Adrenal gland (tissue), 5 donors: Measurements from ENCODE around the gene GFOD2.

Source experiments
- POLR2A ChIP-seq, 2 donors: fragments of 450-650 bp; IDR thresholded peaks; one replicate each; pipeline ENCODE4 v1.6.1; 2017; ENCODE audit warnings: antibody characterized with exemption in 2 of 2, mild to moderate bottlenecking in 2 of 2, moderate library complexity in 1 of 2
- TF ChIP-seq, protein P1 (sequence below), 6 experiments: fragments of 450-650 bp in 4 of 6; fragments of 200-600 bp in 2 of 6; sonication (generic) in 1 of 6; IDR thresholded peaks; 1 replicate in 5 of 6; 2 replicates in 1 of 6; pipeline versions ENCODE4 v1.5.1 to v1.8.0; 2016 to 2021; ENCODE audit warnings: antibody characterized with exemption in 6 of 6, mild to moderate bottlenecking in 2 of 6, moderate library complexity in 1 of 6
- donor health status: DM: no; HTN: no; CAD: no.

DNA sequence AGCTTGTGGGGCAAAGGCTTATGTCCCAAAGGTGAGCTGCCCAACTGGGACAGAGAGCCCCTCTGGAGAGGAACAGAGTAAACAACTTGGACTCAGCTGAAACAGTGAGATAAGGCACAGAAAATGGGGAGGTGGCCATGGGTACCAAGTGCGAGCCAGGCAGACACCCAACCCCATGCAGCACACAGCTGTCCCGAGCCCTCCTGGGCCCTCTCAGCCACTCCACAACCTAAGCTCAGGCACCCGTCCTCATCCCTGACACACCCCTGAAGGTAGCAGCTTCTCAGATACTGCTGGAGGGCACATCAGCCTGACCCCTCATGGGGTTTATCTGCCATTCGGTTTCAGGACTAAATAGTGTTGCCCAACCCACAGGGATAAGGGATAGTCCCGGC, 4.8 kb upstream of the GFOD2 start:
- TF ChIP-seq, protein P1, sequence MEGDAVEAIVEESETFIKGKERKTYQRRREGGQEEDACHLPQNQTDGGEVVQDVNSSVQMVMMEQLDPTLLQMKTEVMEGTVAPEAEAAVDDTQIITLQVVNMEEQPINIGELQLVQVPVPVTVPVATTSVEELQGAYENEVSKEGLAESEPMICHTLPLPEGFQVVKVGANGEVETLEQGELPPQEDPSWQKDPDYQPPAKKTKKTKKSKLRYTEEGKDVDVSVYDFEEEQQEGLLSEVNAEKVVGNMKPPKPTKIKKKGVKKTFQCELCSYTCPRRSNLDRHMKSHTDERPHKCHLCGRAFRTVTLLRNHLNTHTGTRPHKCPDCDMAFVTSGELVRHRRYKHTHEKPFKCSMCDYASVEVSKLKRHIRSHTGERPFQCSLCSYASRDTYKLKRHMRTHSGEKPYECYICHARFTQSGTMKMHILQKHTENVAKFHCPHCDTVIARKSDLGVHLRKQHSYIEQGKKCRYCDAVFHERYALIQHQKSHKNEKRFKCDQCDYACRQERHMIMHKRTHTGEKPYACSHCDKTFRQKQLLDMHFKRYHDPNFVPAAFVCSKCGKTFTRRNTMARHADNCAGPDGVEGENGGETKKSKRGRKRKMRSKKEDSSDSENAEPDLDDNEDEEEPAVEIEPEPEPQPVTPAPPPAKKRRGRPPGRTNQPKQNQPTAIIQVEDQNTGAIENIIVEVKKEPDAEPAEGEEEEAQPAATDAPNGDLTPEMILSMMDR (IDR thresholded peaks at IDR 0.05), result no peak
- TF ChIP-seq POLR2A (IDR thresholded peaks at IDR 0.05), result no peak
